Gastroesophageal sphincter (tissue), 3 donors: Measurements from ENCODE around the gene DPYD.

Experiments used
- CTCF ChIP-seq, 4 experiments: fragments of 200-600 bp in 2 of 4; fragments of 450-650 bp in 2 of 4; sonication (generic) in 1 of 4; IDR thresholded peaks; one replicate each; pipeline ENCODE4 v1.5.1; 2017 to 2019; ENCODE audit warnings: antibody characterized with exemption in 4 of 4, mild to moderate bottlenecking in 2 of 4, moderate library complexity in 2 of 4
- EP300 ChIP-seq: sonication (generic); formaldehyde crosslinking; IDR thresholded peaks from one replicate; pipeline ENCODE4 v1.6.1; 2017; ENCODE audit warnings: antibody characterized with exemption, mild to moderate bottlenecking
- POLR2A ChIP-seq, 2 donors: fragments of 450-650 bp; IDR thresholded peaks; one replicate each; pipeline ENCODE4 v1.6.1; 2017; ENCODE audit warnings: antibody characterized with exemption in 2 of 2, mild to moderate bottlenecking in 2 of 2, moderate library complexity in 1 of 2
- POLR2AphosphoS5 ChIP-seq: sonication (generic); formaldehyde crosslinking; IDR thresholded peaks from one replicate; pipeline ENCODE4 v1.6.1; 2017; ENCODE audit warnings: antibody characterized with exemption

- no peak for TF ChIP-seq CTCF (IDR thresholded peaks at IDR 0.05)
- TF ChIP-seq POLR2A (IDR thresholded peaks at IDR 0.05) = no peak
- no peak for TF ChIP-seq POLR2AphosphoS5
- TF ChIP-seq EP300 = no peak
Measured at GRCh38 chr1:97832481-97832880, 88.4 kb downstream of the DPYD start.
